Measurements from ENCODE around the gene KDM2B.

GRCh38 chr12:121537814-121538698, 42.8 kb downstream of the KDM2B start:
- no peak for TF ChIP-seq EZH2 (IDR thresholded peaks at IDR 0.05; ENCODE audit: low read depth, low read length, severe bottlenecking)
- TF ChIP-seq CTCF (IDR thresholded peaks at IDR 0.05; ENCODE audit: control extremely low read depth in 1 of 3, insufficient read depth in 1 of 3, low read depth in 1 of 3, low read length in 3 of 3), result no peak
- TF ChIP-seq TAF1 (IDR thresholded peaks at IDR 0.05; ENCODE audit: low read depth, low read length), result no peak
- no peak for TF ChIP-seq GABPA (IDR thresholded peaks at IDR 0.05; ENCODE audit: borderline replicate concordance, insufficient read depth, low read length)
